ENCODE results near the gene BRD3OS. TPM values are rescaled to one million over a fixed set of nuclear protein-coding genes. Genes with fewer than 3 reads are reported as not detected.

Gene BRD3OS
- total and polyA plus RNA-seq, 2 of the 13 experiments (the other 11 are each of a cell fraction or from before 2014, with no cell fraction given) = 4.9 to 5.7 TPM

GRCh38 chr9:133994353-133995011 is 30.8 kb upstream of the BRD3OS start (continued):
- TF ChIP-seq SOX13 (IDR thresholded peaks at IDR 0.05) = no peak
- 0 out of 4 replicates have a peak, but pooled peaks of 1 of the 2 experiments have one; percentile 17 for TF ChIP-seq SOX13 (CRISPR knock-in tag; conservative IDR thresholded peaks at IDR 0.05 in 1 of 2, IDR thresholded peaks at IDR 0.05 in 1 of 2)
- no peak for TF ChIP-seq TBL1XR1 (IDR thresholded peaks at IDR 0.05; ENCODE audit: borderline replicate concordance, low read length, partially characterized antibody)
- TF ChIP-seq ZBTB38 (CRISPR knock-in tag; IDR thresholded peaks at IDR 0.05) = no peak
- no peak for TF ChIP-seq ZNF17 (CRISPR knock-in tag; IDR thresholded peaks at IDR 0.05)
- no peak for TF ChIP-seq TOPORS (CRISPR knock-in tag; IDR thresholded peaks at IDR 0.05)
- TF ChIP-seq RFX3 (CRISPR knock-in tag; IDR thresholded peaks at IDR 0.05) = no peak
- TF ChIP-seq TCF7 (IDR thresholded peaks at IDR 0.05; ENCODE audit: low read depth) = no peak
- no peak for TF ChIP-seq ZNF205 (CRISPR knock-in tag; IDR thresholded peaks at IDR 0.05)
- TF ChIP-seq NR3C1 (CRISPR knock-in tag; IDR thresholded peaks at IDR 0.05) = no peak
- TF ChIP-seq TEAD2 (CRISPR knock-in tag; IDR thresholded peaks at IDR 0.05) = no peak
- TF ChIP-seq GPBP1L1 (CRISPR knock-in tag; IDR thresholded peaks at IDR 0.05) = no peak
- TF ChIP-seq CBX1 (IDR thresholded peaks at IDR 0.05; ENCODE audit: low read depth) = peak; percentile 3
- no peak for TF ChIP-seq ZSCAN25 (CRISPR knock-in tag; IDR thresholded peaks at IDR 0.05)
- no peak for TF ChIP-seq LRRFIP1 (CRISPR knock-in tag; conservative IDR thresholded peaks at IDR 0.05)
- TF ChIP-seq ZNF407 (CRISPR knock-in tag; IDR thresholded peaks at IDR 0.05; ENCODE audit: not compliant biosample characterization) = no peak
- TF ChIP-seq PCBP2 (optimal IDR thresholded peaks at IDR 0.05; ENCODE audit: low read depth, low read length, poor library complexity, severe bottlenecking) = no peak
- TF ChIP-seq ZNF230 (CRISPR knock-in tag; IDR thresholded peaks at IDR 0.05) = no peak
- TF ChIP-seq PRMT3 (CRISPR knock-in tag; IDR thresholded peaks at IDR 0.05; ENCODE audit: borderline replicate concordance, low read depth) = no peak
